ENCODE measurements around the gene RBPJL.

DNA sequence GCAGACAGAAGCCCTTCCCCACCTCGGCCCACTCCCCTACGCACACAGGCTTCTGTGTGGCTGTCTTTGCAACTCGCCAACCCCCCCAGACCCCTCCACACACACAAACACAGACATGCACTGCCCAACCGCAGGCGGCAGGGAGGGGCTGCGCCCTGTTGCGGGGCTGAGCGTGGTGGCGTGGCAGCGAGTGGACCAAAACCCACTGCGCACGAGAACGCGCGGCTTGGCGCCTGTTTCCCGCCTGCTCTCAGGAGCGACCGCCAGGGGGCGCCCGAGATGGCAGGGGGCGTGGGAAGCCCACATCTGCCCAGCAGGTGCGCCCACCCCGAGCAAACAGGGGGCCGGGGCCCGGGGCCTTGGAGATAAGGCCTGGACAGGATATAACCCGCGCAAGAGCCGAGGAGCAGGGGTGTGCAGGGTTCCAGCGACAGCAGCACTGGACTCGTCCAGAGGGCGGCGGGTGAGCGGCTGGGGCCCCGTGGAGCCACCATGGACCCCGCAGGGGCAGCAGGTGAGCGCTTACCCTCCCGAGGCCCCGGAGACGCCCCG is at the start of gene RBPJL:
- TF ChIP-seq, protein P1, sequence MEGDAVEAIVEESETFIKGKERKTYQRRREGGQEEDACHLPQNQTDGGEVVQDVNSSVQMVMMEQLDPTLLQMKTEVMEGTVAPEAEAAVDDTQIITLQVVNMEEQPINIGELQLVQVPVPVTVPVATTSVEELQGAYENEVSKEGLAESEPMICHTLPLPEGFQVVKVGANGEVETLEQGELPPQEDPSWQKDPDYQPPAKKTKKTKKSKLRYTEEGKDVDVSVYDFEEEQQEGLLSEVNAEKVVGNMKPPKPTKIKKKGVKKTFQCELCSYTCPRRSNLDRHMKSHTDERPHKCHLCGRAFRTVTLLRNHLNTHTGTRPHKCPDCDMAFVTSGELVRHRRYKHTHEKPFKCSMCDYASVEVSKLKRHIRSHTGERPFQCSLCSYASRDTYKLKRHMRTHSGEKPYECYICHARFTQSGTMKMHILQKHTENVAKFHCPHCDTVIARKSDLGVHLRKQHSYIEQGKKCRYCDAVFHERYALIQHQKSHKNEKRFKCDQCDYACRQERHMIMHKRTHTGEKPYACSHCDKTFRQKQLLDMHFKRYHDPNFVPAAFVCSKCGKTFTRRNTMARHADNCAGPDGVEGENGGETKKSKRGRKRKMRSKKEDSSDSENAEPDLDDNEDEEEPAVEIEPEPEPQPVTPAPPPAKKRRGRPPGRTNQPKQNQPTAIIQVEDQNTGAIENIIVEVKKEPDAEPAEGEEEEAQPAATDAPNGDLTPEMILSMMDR (IDR thresholded peaks at IDR 0.05), result peak; percentile 42 to 76 (median 60)
- TF ChIP-seq POLR2A (IDR thresholded peaks at IDR 0.05) (no peak), EP300 (IDR thresholded peaks at IDR 0.05) (no peak), POLR2AphosphoS5 (IDR thresholded peaks at IDR 0.05) (no peak)
